ENCODE results near the gene RASSF10.
A peak's percentile ranks its signal among the peaks of the same experiment; 100 is the strongest.

Gene RASSF10

DNA sequence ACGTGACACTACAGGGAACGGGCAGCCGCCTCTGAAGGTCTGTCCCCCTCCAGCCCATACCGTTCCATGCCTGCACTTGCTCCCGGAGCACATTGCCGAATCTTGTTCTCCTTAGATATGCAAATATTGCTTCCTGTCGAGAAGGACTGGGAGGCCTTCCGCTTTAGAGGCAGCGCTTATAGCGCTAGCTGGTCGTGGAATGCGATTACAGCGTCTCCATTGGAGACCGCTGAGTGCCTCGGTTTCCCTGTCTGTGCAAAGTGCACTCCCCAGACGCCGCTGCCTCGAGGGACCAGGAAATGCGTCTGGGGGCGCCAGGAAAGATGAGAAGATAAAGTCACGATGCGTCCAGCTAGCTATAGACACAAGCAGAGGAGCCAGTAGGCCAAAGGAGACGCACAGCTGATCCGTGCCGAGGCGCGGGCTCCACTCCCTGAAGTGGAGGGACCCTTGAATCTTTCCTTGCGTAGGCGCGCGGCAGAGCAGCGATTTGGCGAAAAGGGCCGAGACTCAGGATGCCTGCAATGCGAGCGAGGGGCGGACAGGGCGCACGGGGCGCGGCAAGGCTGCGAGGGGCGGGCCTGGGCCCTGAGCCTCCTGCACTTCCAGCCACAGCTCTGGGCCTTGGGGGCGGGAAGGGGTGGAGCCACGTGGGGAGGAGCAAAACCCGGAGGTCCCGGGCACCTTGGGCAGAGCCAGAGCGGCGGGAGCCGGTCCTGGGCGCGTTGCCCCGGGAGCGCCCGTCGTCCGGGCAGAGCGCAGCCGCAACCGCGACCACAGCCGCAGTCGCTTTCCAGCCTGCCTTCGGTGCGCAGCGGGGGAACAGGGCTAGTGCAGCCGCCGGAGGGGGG is at the start of gene RASSF10:
Gene RASSF10, plus strand, starts transcription at position 692 of the 851 bp plus-strand sequence. CDS start 261 bp downstream, outside the sequence.
- no peak for DNase-seq

DNA sequence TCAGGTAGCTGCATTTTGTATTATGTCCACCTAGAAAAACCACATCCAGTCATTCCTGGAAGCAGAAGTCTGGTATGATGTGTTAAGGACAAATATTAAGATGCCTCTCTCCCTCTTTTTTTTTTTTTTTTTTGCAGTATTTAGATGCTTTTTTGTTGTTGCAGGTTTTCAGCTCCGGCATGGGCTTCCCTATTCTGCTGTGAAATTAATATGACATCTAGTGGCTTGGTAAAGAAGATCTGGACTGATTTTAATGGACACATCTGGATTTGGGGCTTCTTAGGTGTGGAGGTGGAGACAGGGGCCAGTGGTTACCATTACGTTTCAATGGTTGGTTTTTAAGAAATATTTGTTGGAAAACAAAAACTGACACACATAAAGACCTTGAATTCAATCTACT is 47.5 kb upstream of the RASSF10 start:
- no peak for DNase-seq

DNA sequence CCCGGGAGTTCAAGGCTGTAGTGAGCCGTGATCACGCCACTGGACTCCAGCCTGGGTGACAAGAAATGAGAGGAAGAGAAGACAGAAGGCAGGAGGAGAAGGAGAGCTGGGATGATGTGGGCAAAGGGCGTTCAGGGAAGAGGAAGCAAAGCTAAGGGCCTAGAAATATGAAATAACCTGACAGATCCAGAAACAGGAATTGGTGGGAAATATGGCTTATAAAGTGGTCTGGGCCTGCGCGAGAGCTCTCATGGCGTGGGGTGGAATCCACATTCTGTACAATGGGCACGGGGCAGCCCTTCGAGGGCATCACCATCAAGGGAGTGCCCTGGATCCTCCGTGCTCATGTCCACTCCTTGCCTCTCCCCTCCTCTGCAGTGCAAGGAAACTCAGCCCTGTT is 46.8 kb upstream of the RASSF10 start:
- DNase-seq = no peak

DNA sequence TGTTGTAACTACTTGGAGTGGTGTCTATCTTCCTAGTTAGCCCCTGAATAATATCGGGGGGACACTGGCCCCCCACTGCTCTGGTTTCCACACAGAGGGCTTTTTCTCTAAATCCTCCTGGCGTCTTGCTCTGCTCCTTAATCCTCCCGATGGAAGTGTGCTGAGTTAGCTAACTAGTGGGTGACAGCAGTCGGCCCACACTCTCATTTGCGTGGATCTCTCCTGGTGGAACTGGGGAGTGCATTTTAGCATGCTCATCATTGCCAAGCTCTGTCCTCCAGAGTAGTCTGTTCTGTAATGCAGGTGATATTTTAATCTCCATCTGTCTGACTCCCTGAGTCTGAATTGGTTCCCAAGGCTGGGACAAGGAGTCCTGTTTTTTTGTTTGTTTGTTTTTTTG is 46.1 kb upstream of the RASSF10 start:
- no peak for DNase-seq

DNA sequence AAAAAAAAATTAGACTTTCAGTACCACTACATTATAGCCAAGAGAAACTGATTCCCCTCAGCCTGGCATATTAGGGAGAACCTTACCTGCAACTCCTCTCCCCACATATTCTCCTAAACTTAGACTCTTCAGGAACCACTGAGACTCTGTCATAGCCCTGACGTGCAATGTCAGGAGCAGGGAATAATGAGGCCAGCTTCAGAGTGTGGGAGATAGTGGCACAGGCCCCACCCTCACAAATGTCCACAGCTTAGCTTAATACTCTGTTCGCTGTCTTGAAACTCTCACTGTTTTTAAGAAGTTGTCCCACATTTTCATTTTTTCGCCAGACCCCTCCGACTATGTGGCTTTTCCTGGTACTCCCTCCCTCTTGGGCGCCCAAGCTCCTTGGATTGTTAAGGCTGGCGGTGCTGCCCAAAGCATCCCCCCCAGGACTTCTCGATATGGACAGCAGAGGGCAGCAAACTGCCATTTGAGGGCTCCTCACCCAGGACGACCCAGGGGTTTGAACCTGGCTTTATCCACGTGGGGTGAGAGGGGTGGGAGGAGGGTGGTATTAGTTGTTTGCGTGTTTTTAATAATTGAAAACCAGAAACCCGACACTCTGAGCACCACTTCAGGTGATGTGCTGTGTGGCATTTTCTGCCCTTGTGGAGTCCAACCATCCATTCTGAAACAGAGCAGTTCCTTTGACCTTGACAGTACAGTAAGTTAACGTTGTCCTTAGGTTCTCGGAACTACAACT is 45.2 kb upstream of the RASSF10 start:
- peak; percentile 75 for DNase-seq

DNA sequence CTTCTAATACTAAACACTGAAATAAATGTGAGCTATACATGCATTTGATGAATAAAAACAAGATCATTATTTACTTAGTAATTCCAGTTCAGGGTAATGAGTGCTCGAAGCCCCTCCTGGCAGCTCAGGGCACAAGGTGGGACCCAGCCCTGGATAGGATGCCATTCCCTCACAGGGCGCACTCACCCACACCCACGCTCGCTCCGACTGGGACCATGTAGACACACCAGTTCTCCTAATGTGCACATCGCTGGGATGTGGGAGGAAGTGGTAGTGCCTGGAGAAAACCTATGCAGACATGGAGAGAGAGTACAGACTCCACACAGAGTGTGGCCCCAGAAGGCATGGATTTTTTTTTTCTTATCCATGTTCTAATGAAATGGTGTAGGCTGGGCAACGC is 44.5 kb upstream of the RASSF10 start:
- no peak for DNase-seq

DNA sequence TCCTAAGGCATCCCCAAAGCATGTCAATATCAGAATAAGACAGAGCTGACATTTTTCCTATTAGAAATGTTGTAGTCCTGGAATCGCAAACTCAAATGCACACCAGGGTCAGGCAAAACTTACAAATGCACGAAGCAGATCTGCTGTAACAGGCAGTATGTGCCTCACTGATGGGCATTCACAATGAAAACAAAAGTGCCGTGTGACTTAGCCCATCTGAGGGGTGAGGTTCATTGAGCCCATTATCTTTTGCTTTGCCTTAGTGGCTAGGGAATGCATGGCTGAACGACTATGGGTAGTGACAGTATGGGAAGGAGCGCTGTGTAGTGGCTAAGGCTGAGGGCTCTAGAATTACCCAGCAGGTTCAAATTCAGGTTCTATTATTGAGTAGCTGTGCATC is 43.1 kb upstream of the RASSF10 start:
- no peak for DNase-seq

DNA sequence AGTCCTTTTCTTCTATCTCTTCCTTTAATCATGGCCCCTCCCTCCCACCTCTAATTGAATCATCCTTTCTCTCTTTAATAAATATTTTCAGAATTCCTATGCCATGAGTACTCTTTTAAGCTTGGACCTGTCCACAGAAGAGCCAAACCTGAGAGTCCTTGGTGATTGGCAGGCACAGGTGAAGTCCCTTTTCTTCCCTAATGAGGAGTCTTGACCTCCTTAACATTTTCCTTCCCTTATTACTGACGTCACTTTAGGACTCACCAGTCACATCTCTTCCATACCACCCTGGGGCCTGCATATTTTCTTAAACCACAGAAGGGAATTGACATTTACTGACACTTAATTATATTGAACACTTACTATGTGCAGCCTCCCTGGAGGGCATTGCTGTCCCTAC is 41.0 kb upstream of the RASSF10 start:
- no peak for DNase-seq

DNA sequence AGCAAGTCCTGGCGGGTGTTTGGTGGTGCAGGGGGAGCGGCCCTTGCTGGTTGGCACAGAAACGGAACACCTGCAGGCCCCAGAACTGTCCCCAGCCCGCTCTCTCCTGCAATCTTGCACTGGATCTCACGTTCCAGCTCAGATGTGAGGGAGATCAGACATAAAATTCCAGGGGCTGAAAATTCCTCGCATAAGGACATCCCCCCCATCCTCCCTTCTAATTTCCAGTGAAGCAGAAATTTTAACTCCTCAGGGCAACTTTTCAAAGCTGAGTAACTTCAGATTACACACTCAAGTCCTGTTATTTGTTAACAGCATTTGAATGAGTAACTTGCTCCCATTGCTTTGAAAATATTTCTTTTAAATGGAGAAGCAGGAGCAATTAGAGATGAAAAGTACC is 40.3 kb upstream of the RASSF10 start:
- no peak for DNase-seq

DNA sequence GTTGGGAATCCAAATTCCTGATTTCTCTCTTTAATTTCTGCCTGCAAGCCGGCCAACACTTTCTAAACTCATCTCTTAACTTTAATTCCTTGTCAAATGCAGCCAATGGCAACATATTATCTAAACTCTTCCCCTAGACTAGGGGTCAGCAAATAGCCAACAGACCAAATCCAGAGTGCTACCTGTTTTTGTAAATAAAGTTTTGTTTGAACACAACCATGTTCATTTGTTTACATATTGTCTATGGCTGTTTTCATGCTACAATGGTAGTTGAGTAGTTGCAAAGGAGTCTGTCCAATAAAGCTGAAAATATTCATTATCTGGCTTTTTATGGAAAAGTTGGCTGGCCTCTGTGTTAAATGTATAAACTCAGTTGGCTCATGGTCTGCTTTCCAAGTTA is 37.2 kb upstream of the RASSF10 start:
- no peak for DNase-seq

DNA sequence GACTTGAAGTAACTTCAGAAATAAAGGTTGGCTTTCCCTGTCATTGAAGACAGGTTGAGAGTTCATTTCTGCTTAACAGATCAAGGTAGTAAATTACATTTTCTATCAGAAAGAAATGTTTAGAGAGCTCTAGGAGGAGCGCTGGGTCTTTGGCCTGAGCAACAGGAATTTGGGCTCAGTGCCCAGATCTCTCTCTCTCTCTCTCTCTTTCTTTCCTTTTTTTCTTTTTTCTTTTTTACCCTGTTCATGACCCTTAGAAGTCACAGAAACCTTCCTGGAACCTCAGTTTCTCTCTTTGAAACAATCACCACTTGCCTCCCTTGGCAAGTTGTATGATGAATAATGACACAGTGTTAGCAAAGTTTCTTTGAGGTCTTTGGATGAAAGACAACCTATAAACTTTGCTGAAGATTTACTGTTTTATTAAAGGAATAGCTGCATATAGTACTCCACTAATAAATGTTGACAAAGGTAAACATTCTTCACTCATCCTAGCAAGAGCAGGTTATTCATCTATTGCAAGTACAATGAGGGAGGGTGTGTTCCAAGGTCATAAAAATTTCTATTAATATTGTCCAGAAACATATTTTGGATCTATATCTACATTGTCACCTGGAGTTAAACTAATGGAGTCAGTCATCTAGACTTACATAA is 35.5 kb upstream of the RASSF10 start:
- DNase-seq = no peak

DNA sequence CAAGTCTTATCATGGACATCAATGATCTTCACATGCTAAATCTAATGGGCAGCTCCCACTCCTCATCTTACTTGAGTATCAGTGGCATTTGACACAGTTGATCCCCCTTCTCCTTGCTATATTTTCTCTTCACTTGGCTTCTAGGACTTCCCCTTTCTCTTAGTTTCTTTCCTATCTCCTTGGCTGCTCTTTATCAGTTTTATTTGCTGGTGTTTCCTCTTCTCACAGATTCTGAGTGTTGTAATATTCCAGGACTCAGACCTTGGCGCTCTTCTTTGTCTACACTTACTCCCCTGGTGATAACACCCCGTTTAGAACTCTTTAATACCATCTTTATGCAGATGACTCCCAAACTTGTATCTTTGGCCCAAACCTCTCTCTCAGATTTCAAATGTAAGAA is 33.9 kb upstream of the RASSF10 start:
- DNase-seq = peak; percentile 54

DNA sequence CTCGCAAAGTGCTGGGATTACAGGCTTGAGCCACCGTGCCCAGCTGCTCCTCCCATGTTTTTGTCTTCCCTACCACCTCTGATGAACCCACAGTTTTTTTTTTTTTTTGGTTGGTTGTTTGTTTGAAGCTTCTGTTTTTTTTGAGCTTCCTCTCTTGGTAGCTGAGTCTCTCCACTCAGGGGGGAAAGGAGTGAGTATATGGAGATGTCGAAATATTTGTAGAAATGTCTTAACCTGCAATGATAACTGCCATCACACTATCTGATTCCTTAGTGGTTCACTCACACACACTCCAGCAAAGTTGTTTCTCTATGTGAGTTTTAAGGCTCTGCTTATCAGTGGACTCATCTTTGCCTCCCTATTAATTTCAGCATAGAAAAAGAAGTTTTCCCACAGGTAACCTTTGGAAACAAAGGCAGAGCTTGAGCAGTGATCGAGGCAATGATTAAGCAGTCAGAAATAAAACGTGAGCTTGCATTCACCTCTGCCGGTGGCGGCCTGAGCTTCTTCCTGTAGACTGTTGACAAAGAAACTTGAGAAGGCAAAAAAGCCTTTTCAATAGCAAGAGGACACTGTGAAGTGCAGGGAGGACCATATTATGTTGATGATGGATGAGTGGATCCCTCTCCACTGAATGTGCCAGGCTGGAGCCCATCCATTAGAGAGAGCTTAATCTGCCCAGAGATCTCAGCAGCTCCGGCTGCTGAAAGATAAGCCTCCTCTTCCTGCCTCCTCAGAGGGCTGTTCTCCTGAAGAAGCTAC is 29.0 kb upstream of the RASSF10 start:
- peak; percentile 31 for DNase-seq

DNA sequence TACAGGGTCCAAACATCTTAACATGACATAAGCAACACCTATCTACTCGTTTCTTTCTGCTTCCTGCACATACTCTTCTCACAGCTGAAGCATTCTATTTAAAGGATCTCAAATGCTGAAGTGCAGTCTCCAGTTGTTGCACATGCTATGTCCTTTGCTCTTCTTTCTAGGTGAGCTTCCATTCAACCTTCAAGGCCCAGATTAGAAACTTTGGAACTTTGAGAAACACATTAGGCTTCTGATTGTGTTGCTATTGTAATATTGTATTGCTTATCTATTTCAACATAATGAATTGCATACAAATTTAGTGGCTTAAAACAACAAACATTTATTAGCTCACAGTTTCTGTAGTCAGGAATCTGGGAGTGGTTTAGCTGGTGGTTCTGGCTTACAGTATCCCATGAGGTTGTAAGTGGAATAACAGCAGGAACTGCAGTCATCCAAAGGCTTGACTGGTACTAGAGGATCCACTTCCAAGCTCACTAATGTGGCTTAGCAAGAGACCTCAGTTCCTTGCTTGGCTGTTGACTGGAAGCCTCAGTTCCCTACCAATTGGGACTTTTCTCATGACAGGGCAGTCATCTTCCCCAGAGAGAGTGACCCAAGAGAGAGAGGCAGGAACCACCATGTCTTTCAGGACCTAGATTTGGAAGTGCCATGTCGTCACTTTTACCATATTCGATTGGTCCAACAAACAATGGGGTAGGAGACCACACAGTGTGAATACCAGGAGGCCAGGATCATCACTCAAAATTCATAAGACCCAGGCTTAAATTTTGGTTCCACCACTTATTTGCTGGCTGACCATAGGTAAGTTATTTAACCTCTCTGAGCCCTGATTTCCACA is 27.2 kb upstream of the RASSF10 start:
- DNase-seq = no peak

DNA sequence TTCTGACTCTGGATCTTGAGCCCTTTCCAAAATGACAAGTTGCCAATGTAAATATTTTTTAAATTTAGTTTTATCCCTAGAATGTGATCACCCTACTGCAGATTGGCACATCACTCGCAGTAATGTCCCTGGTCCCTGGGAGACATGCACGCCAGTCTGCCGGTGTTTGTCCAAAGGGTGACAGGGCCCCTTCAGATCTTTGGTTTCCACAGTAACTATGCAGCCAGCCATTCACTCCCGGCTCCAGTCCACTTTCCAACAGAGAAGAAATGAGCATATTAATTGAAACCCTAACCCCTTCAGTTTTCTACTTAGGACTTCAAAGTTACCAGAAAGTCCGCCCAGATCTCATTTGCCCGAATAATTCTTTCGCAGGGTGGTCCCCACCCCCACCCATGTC is 25.8 kb upstream of the RASSF10 start:
- DNase-seq = no peak

DNA sequence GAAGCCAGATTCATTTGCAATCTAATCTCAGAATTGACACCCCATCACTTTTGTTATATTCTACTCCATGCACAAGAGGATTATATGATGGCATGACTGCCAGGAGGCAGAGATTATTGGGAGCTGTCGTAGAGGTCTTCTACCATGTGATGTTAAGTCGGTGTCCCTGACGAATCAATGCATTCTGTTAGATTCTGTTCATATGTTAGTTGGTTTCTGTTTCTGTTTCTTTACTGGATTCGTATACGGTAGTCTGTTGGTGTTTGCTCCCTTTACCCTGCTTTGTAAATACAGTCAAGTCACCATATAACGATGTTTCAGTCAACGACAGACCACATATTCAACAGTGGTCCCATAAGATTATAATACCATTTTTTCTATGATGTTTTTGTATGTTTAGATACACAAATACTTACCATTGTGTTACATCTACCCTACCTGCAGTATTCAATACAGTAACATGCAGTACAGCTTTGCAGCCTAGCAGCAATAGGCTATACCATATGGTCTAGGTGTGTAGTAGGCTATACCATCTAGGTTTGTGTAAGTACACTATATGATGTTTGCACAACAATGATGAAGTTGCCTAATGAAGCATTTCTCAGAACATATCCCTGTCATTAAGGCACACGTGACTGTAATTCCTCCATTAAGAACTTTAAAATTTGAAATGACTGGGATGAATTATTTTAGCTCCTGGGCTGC is 22.8 kb upstream of the RASSF10 start:
- DNase-seq = peak; percentile 27

DNA sequence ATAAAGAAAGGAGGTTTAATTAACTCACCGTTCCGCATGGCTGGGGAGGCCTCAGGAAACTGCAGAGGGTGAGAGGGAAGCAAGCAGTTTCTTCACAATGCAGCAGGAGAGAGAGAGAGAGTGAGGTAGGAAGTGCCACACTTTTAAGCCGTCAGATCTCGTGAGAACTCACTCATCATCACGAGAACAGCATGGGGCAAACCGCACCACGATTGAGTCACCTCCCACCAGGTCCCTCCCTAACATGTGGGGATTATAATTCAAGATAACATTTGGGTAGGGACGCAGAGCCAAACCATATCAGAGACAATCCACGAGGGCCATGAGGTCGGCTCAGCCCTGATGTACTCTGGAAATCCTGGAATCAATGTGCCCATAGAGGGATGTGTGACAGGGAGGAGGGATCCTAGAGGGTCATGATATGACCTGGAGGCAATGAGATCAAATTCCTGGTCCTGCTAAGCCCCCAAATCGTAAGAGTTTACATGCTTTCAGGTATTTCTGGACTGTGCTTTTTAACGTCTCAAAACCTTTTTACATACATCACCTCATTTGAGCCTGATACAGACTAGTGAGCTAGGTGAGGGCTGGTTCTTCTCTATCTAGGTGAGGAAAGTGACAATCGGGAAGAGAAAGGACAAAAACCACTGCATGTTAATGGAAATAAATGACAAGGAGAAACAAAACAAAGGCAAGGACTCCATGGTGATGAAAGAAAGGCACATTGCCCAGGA is 19.5 kb upstream of the RASSF10 start:
- DNase-seq = peak; percentile 81

DNA sequence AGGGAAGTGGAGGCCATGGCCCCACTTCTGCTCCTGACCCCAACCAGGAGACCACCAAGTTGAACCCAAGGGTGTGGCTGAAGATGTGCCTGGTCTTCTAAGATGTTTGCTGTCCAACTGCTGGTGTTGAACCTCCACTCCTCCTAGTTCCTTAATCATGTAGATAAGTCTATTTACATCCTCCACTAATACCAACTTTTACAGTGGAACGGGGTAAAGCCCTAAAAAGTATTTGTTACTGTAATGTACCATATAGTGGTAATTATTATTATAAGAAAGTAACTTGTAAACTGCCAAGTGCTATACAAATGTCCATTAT is 19.0 kb upstream of the RASSF10 start:
- DNase-seq = no peak

DNA sequence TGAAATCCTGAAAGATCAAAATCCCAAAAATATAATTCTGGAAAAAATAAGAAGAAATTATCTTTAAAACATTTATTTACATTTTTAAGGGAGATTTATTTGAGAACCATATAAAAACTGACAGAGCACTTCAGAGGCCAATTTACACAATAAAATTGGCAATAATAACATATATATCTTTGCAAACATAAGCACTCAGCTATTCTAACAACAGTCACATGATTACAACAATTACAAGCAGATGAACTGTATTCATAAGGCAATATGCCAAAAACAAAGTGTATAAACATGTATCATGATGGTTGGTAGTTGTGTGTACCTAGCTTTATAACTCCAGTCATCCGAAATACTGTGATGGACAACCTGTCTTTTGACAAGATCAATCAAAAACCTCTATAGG is 17.7 kb upstream of the RASSF10 start:
- no peak for DNase-seq

DNA sequence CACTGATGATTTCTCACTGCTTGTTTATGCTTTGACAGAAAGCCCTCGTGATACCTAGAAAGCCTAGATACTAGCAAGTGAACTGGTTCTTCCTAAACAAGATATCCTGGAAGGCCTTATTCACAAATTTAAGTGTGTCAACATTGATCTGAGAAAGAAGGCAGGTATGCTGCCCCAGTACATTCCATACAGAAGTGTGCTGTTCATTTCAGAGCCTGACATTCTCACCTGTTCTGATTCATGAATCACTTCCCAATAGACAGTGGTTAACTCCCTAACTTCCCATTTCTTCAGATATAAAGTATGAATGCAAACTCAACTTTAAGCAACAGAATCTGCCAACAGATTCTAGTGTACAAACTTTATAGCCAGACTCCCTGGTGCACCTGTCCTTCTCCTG is 15.5 kb upstream of the RASSF10 start:
- DNase-seq = no peak

DNA sequence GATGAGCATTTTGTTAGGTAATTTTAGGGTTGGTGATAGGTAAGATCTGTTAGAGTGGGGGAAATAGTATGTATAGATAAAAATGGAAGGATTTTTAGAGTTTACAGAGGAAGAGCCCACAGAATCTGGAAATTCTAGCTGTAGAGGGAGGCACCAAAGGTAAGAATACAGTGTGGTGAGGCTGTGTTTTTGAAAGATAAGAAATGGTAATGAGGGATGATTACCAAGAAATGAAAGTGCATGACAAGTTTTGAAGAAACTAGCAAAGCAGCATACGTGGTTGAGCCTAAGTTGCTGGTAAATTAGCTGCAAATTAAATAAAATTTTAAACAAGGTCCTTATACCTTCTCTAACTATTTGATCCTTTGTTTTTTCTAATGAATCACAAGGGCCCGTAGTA is 14.6 kb upstream of the RASSF10 start:
- peak; percentile 63 for DNase-seq

Data from OCI-M1 (cell line).